Mucosa of stomach (tissue), 1 donor: ENCODE measurements around the gene TSPAN18.
A peak's percentile ranks its signal among the peaks of the same experiment; 100 is the strongest.

Source experiments
- H3K27me3 ChIP-seq: one replicate; pipeline ENCODE4 v1.7.0; 2013; ENCODE audit warnings: mild to moderate bottlenecking, low read length; ENCODE audit not compliant: control insufficient read depth, insufficient read depth
- H3K36me3 ChIP-seq: one replicate; pipeline ENCODE4 v1.7.0; 2013; ENCODE audit warnings: low read length; ENCODE audit not compliant: control insufficient read depth, insufficient read depth
- H3K4me1 ChIP-seq: one replicate; pipeline ENCODE4 v1.7.0; 2013; ENCODE audit warnings: mild to moderate bottlenecking, low read length; ENCODE audit not compliant: control insufficient read depth, insufficient read depth
- H3K4me3 ChIP-seq: one replicate; pipeline ENCODE4 v1.7.0; 2013; ENCODE audit warnings: low read length
- H3K9ac ChIP-seq: one replicate; pipeline ENCODE4 v1.7.0; 2013; ENCODE audit warnings: mild to moderate bottlenecking, low read length, moderate library complexity
- H3K9me3 ChIP-seq: one replicate; pipeline ENCODE4 v1.7.0; 2013; ENCODE audit warnings: mild to moderate bottlenecking, low read length, moderate library complexity; ENCODE audit not compliant: control insufficient read depth
- donor health status: Pancreatic carcinoma.

Gene TSPAN18

DNA sequence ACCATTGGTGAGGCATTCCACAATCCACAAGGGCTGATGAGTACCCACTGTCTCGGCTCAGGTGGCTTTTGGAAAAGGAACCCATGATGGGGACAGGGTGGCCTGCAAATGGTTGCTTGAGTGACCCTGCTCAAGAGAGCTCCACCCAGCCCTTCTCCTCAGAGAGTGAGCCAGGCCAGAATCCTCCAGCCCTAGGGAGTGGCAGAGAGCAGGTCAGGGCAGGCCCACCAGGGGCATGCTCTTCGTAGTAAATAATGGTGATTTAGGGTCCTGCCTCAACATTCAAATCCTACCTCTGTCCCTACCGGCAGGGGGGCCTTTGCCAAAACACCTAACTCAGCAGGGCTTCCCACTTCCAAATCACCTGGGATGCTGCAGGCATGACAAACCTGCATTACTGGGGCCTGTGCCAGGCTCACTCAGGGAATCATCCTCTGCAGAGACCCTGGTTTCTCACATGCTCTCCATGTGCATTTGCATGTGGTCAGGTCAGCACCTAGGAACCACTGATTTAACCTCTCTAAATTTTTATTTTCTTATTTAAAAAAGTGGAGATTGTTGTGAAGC is 241.3 kb downstream of the TSPAN18 start:
- Histone ChIP-seq H3K4me3 (no peak overlapping the region), H3K9ac (no peak overlapping the region), H3K36me3 (no peaks in the 10 kb centered on the region), H3K4me1 (peaks cover 7% of the 10 kb centered on the region), H3K9me3 (no peaks in the 10 kb centered on the region), H3K27me3 (no peaks in the 10 kb centered on the region)

DNA sequence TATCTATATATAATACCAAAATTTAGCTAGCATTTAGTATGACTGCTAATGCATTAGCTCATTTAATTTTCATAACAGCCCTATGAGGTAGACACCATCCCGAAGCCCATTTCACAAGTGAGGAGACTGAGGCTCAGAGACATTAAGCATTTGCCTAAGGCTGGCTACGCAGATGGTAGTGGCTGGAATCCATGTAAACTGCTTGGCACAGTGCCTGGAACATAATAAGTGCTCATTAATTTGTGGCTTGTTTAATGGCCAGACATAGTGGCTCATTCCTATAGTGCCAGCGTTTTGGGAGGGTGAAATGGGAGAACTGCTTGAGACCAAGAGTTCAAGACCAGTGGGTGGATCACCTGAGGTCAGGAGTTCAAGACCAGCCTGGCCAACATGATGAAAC is 241.7 kb downstream of the TSPAN18 start:
- peaks cover 7% of the 10 kb centered on the region for H3K4me1 ChIP-seq
- H3K27me3 ChIP-seq = no peaks in the 10 kb centered on the region
- H3K9ac ChIP-seq = no peak overlapping the region
- H3K9me3 ChIP-seq = no peaks in the 10 kb centered on the region
- no peaks in the 10 kb centered on the region for H3K36me3 ChIP-seq
- no peak overlapping the region for H3K4me3 ChIP-seq

DNA sequence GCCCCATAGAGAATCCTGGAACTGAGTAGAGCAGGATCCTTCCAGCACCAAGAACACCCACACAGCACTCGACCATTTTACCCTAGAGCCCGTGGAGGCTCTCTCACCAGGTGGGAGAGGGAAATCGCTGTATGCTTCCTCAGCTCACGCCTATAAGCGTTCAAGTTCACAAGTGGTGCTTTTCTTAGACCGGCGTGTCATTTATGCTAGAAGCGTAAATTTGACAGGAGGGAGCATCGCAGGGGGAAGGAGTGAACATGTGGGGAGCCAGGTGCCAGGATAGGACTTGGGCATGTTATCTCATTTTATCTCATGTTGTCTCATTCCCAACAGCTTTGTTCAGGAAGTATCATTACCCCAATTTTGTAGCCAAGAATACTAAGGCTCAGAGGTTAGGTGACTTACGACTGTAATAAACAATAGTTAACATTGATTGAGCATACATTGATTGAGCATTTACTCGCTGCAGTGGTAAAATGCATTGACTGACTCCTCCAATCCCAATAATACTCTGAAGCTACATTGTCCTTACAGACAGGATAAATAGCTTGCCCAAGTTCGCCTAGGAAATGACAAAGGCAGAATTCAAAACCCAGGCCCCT is 243.0 kb downstream of the TSPAN18 start:
- H3K36me3 ChIP-seq = no peaks in the 10 kb centered on the region
- no peaks in the 10 kb centered on the region for H3K27me3 ChIP-seq
- H3K9me3 ChIP-seq = no peaks in the 10 kb centered on the region
- H3K4me3 ChIP-seq = no peak overlapping the region
- no peak overlapping the region for H3K9ac ChIP-seq
- peaks cover 7% of the 10 kb centered on the region for H3K4me1 ChIP-seq

DNA sequence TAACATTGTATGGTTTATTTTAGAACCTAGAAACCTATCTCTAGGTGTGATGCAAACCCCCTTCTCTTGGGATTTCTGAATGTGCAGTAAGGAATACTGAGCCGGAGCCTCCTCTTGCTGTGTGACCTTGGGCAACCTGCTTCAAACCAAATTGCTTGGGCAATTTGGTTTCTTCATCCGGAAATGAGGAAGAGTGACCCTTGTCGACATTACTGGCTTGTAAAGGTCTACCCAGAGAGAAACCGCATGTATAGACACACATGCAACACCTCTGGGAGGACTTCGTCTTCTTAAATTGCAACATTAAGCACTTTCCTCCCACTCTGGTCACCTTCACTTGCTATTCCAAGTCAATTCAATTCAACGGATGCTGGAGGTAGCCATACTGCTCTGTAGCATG is 243.5 kb downstream of the TSPAN18 start:
- Histone ChIP-seq H3K9ac (no peak overlapping the region), H3K4me1 (peaks cover 7% of the 10 kb centered on the region), H3K27me3 (no peaks in the 10 kb centered on the region), H3K36me3 (no peaks in the 10 kb centered on the region), H3K9me3 (no peaks in the 10 kb centered on the region), H3K4me3 (no peak overlapping the region)

DNA sequence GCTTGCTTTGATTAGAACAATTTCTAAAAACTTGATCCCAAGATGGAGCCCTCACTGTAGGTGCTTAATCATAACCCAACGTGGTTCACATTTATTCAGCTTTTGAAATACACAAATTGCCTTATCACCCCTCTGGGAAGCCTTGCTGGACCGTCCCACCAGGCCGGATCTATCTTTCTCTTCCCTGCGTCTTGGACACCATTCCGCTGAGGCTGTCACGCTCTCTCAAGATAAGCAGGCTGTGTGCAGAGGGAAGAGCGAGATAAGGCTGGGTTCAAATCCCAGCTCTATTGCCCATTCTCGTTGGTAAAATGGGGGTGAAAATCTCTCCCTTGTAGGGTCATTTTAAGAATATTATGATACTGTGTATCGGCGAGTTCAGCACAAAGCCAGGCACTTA is 244.4 kb downstream of the TSPAN18 start:
- Histone ChIP-seq H3K9me3 (no peaks in the 10 kb centered on the region), H3K4me3 (no peak overlapping the region), H3K9ac (no peak overlapping the region), H3K27me3 (no peaks in the 10 kb centered on the region), H3K36me3 (no peaks in the 10 kb centered on the region), H3K4me1 (peaks cover 9% of the 10 kb centered on the region)

- H3K4me1 ChIP-seq = peaks cover 26% of the 10 kb centered on the region
- no peaks in the 10 kb centered on the region for H3K36me3 ChIP-seq
- H3K9me3 ChIP-seq = no peaks in the 10 kb centered on the region
- no peaks in the 10 kb centered on the region for H3K27me3 ChIP-seq
- H3K9ac ChIP-seq = no peak overlapping the region
- H3K4me3 ChIP-seq = no peak overlapping the region
Observed at GRCh38 chr11:44972746-44973435, 246.1 kb downstream of the TSPAN18 start.

DNA sequence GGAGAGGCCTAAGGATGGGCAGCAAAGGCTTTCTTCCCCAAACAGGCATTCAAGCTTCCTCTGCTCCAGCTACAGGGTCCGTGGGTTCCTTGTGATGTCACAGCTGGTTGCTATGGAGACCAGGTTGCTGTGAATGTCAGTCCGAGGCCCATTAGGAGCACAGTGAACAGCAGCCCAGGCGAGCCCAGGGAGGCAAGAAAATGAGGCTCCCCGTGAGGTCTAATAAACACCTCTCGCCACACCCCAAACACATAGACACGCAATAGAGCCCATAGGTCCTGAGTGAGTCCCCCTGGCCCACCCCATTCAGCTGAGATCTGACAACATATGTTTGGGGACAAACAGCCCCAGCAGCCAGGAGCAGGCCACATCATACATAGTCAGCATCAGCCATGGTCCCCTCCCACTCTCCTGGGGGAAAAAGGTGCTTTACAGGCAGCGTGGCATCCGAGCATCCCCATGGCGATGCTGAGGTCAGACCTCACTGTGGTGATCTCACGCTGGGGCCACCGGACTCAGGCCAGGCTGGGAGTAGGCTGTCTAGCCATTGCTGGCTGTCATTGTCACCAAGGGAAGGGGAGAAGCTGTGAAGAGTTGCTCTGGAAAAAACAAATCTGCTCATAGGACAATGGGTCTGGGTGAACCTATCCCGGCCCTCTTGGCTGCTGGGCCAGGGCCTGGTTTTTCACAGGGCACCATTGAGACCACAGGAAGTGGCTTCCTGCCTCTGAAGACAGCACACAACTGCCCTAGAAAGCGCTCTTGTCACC is 247.1 kb downstream of the TSPAN18 start:
- no peaks in the 10 kb centered on the region for H3K27me3 ChIP-seq
- peaks cover 35% of the 10 kb centered on the region for H3K4me1 ChIP-seq
- H3K36me3 ChIP-seq = no peaks in the 10 kb centered on the region
- H3K4me3 ChIP-seq = no peak overlapping the region
- no peak overlapping the region for H3K9ac ChIP-seq
- no peaks in the 10 kb centered on the region for H3K9me3 ChIP-seq

GRCh38 chr11:44974402-44975000 is 247.7 kb downstream of the TSPAN18 start:
- Histone ChIP-seq H3K36me3 (no peaks in the 10 kb centered on the region), H3K27me3 (no peaks in the 10 kb centered on the region), H3K9ac (no peak overlapping the region), H3K4me1 (peaks cover 42% of the 10 kb centered on the region), H3K4me3 (no peak overlapping the region), H3K9me3 (no peaks in the 10 kb centered on the region)

DNA sequence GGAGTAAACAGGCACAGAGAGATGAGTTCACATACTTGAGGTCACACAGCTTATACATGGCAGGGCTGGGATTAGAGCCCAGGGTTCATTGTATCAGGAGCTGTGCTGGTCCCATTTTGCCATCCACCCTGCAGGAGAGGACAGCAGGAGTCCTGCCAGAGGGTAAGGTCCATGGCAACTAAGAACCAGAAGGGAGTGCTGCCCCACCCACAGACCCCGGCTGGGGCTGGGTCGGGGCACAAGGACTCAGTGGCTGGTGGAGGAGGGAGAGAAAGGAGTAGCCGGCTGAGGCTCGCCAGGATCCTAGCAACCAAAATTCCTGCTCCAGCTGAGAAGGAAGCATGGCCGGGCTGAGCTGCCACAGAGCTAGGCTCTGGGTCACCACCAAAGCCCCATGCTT is 249.8 kb downstream of the TSPAN18 start:
- peaks cover 56% of the 10 kb centered on the region for H3K4me1 ChIP-seq
- H3K4me3 ChIP-seq = no peak overlapping the region
- no peak overlapping the region for H3K9ac ChIP-seq
- no peaks in the 10 kb centered on the region for H3K36me3 ChIP-seq
- no peaks in the 10 kb centered on the region for H3K27me3 ChIP-seq
- H3K9me3 ChIP-seq = no peaks in the 10 kb centered on the region

- Histone ChIP-seq H3K4me3 (no peak overlapping the region), H3K4me1 (peaks cover 58% of the 10 kb centered on the region), H3K9me3 (no peaks in the 10 kb centered on the region), H3K36me3 (no peaks in the 10 kb centered on the region), H3K9ac (no peak overlapping the region), H3K27me3 (no peaks in the 10 kb centered on the region)
Observed at GRCh38 chr11:44977493-44977984, 250.8 kb downstream of the TSPAN18 start.

DNA sequence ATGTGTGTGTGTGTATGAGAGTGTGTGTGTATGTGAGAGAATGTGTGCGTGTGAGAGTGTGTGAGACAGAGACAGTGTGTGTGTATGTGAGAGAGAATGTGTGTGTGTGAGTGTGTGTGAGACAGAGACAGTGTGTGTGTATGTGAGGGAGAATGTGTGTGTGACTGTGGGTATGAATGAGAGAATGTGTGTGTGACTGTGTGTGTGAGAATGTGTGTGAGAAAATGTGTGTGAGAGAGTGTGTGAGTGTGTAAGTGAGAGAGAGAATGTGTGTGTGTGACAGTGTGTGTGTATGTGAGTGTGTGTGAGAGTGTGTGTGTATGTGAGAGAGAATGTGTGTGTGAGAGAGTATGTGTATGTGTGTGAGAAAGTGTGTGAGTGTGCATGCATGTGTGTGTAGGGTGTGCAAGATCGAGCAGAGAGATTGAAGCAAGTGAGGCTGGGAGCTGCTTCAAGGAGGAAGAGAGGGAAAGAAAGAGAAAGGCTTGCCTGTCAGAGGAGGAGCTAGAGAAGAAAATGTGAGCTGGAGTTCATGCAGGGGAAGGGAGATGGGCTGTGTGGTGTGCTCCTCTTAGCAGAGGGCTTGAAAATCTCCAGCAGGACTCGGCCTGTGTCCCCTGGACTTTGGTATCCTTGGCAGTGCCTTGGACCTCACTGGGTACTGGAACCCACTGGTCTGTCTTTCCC is 251.7 kb downstream of the TSPAN18 start:
- peaks cover 58% of the 10 kb centered on the region for H3K4me1 ChIP-seq

More for the DNA sequence above, 251.7 kb downstream of the TSPAN18 start:
- peak overlapping the region; percentile 62 for H3K9ac ChIP-seq
- no peak overlapping the region for H3K4me3 ChIP-seq
- no peaks in the 10 kb centered on the region for H3K36me3 ChIP-seq
- H3K27me3 ChIP-seq = no peaks in the 10 kb centered on the region
- H3K9me3 ChIP-seq = no peaks in the 10 kb centered on the region
